ENCODE data around the gene ABCA7.

The ABCA7 gene

GRCh38 chr19:1039646-1040475, at the start of gene ABCA7:
ABCA7 (plus strand) TSS chr19:1040107; CDS start chr19:1041362, 1,255 bp downstream.
- peak; percentile 92 for DNase-seq (ENCODE audit: low read depth)

- no peak for DNase-seq (ENCODE audit: low read depth)
These were observed 49.8 kb upstream of the ABCA7 start for GRCh38 chr19:990119-990571.

- no peak for DNase-seq (ENCODE audit: low read depth)
These were observed 49.2 kb upstream of the ABCA7 start for GRCh38 chr19:990746-991145.

- no peak for DNase-seq (ENCODE audit: low read depth)
These were observed 48.6 kb upstream of the ABCA7 start for GRCh38 chr19:991174-991931.

- no peak for DNase-seq (ENCODE audit: low read depth)
These were observed 47.8 kb upstream of the ABCA7 start for GRCh38 chr19:991932-992669.

GRCh38 chr19:992670-993055, 47.2 kb upstream of the ABCA7 start:
- DNase-seq (ENCODE audit: low read depth) = no peak

GRCh38 chr19:993361-993830, 46.5 kb upstream of the ABCA7 start:
- no peak for DNase-seq (ENCODE audit: low read depth)

- no peak for DNase-seq (ENCODE audit: low read depth)
These were observed 46.0 kb upstream of the ABCA7 start for GRCh38 chr19:993831-994393.

GRCh38 chr19:994516-994915, 45.4 kb upstream of the ABCA7 start:
- no peak for DNase-seq (ENCODE audit: low read depth)

GRCh38 chr19:995051-995827, 44.7 kb upstream of the ABCA7 start:
- no peak for DNase-seq (ENCODE audit: low read depth)

GRCh38 chr19:996051-996838, 43.7 kb upstream of the ABCA7 start:
- DNase-seq (ENCODE audit: low read depth) = no peak

- no peak for DNase-seq (ENCODE audit: low read depth)
These were observed 41.8 kb upstream of the ABCA7 start for GRCh38 chr19:998064-998463.

- DNase-seq (ENCODE audit: low read depth) = no peak
These were observed 40.6 kb upstream of the ABCA7 start for GRCh38 chr19:999379-999719.

- DNase-seq (ENCODE audit: low read depth) = no peak
These were observed 39.8 kb upstream of the ABCA7 start, which contains the start of gene GRIN3B for GRCh38 chr19:1000095-1000494. GRIN3B (plus strand) TSS chr19:1000419; CDS start chr19:1000438, 19 bp downstream.

- no peak for DNase-seq (ENCODE audit: low read depth)
These were observed 39.0 kb upstream of the ABCA7 start for GRCh38 chr19:1000591-1001537.

GRCh38 chr19:1001538-1002166, 38.3 kb upstream of the ABCA7 start:
- DNase-seq (ENCODE audit: low read depth) = no peak

GRCh38 chr19:1002600-1002999, 37.3 kb upstream of the ABCA7 start:
- DNase-seq (ENCODE audit: low read depth) = no peak

- DNase-seq (ENCODE audit: low read depth) = no peak
These were observed 36.6 kb upstream of the ABCA7 start for GRCh38 chr19:1003283-1003682.

Data from fibroblast of the conjunctiva (primary cell).